Activated CD8-positive, alpha-beta T cell treated with anti-CD3 and anti-CD28 coated beads for 36 hours (primary cell): ENCODE measurements around the gene IQCK. TPM values are rescaled to one million over a fixed set of nuclear protein-coding genes. Genes with fewer than 3 reads are reported as not detected.

Experiments
- ATAC-seq: fragments of 200-7000 bp; cut with Tn5 transposase; one replicate; pipeline ENCODE4 v1.10.0; 2021; ENCODE audit warnings: mild to moderate bottlenecking, moderate library complexity
- CTCF ChIA-PET: fragments of 350-600 bp; sonication (Branson Sonifier 250); formaldehyde crosslinking; loops from one replicate; lab custom pipeline; 2021; ENCODE audit warnings: antibody characterized with exemption; lab: Charles Lee
- POLR2A ChIA-PET: fragments of 350-600 bp; sonication (Branson Sonifier 250); formaldehyde crosslinking; loops from one replicate; lab custom pipeline; 2021; ENCODE audit warnings: antibody characterized with exemption; lab: Charles Lee
- DNase-seq: peaks from one replicate; pipeline ENCODE4 v3.0.0-alpha.2; 2020
- H3K27ac Mint-ChIP-seq: one replicate; pipeline ENCODE4 v1.8.0; 2021; ENCODE audit warnings: mild to moderate bottlenecking, mixed read lengths
- H3K27me3 Mint-ChIP-seq: one replicate; pipeline ENCODE4 v1.8.0; 2021; ENCODE audit warnings: mixed read lengths
- H3K36me3 Mint-ChIP-seq: one replicate; pipeline ENCODE4 v1.8.0; 2021; ENCODE audit warnings: low read depth, mixed read lengths
- H3K4me1 Mint-ChIP-seq: one replicate; pipeline ENCODE4 v1.8.0; 2021; ENCODE audit warnings: low read depth, mixed read lengths
- H3K4me3 Mint-ChIP-seq: one replicate; pipeline ENCODE4 v1.8.0; 2021; ENCODE audit warnings: mild to moderate bottlenecking, moderate library complexity, mixed read lengths
- H3K9me3 Mint-ChIP-seq: one replicate; pipeline ENCODE4 v1.8.0; 2021; ENCODE audit warnings: mixed read lengths
- intact Hi-C: fragments of 100-400 bp; cut with micrococcal nuclease; formaldehyde crosslinking; loops from one replicate; pipeline ENCODE4 v1.10.0; 2022
- total RNA-seq, 2 experiments: library from RNA; stranded (reverse); gene quantifications; one replicate each; pipeline ENCODE4 v1.2.3, GENCODE V29; 2021
- TF ChIP-seq, protein P1 (sequence below): fragments of 200-600 bp; IDR thresholded peaks from one replicate; pipeline ENCODE4 v1.8.0; 2022; ENCODE audit warnings: antibody characterized with exemption, mild to moderate bottlenecking

Gene IQCK
- total RNA-seq, 2 experiments from 2014 or later: 1.7 to 3.5 TPM

DNA sequence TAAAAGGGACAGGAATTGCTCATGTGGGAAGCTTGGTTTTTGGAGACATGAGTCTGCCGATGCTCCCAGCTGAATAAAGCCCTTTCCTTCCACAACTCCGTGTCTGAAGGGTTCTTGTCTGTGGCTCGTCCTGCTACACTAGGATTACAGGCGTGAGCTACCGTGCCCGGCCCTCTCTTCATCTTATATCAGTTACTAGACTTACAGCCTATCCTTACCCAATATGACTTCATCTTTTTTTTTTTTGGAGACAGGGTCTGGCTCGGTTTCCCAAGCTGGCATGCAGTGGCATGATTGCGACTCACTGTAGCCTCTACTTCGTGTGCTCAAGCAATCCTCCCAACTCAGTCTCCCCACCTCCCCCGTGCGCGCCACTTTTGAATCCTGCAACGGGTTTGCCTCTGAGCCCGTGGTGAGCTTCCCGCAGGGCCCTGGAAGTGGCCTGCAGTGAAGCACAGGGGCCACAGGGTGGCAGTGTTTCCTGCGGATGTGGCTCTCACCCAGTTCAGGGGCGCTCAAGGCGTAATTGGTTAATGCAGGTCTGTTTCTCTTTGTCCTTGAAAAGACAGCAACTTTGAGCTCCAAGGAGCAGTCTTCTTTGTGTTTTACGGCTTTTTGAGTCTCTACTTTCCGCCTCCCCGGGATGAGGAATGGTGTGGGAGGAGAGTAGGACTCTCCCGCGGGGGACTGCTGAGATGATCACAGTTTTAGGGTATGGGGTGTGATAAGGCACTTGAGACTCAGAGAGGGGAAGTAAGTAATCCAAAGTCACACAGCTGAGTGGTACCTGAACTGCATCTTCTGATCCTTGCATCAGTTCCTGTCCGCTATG is 189.3 kb downstream of the IQCK start:
- no peak overlapping the region for H3K27ac Mint-ChIP-seq

More for the DNA sequence above, 189.3 kb downstream of the IQCK start:
- H3K9me3 Mint-ChIP-seq: no peaks in the 10 kb centered on the region
- H3K4me3 Mint-ChIP-seq: peak overlapping the region; percentile 46
- H3K27me3 Mint-ChIP-seq: peaks cover 15% of the 10 kb centered on the region
- no peaks in the 10 kb centered on the region for H3K36me3 Mint-ChIP-seq
- ATAC-seq: peak; percentile 100
- intact Hi-C loops: loop anchor here (5.0 kb wide), 2 partner anchors 395 to 475 kb away; no protein-coding TSS in a partner anchor
- TF ChIP-seq, protein P1, sequence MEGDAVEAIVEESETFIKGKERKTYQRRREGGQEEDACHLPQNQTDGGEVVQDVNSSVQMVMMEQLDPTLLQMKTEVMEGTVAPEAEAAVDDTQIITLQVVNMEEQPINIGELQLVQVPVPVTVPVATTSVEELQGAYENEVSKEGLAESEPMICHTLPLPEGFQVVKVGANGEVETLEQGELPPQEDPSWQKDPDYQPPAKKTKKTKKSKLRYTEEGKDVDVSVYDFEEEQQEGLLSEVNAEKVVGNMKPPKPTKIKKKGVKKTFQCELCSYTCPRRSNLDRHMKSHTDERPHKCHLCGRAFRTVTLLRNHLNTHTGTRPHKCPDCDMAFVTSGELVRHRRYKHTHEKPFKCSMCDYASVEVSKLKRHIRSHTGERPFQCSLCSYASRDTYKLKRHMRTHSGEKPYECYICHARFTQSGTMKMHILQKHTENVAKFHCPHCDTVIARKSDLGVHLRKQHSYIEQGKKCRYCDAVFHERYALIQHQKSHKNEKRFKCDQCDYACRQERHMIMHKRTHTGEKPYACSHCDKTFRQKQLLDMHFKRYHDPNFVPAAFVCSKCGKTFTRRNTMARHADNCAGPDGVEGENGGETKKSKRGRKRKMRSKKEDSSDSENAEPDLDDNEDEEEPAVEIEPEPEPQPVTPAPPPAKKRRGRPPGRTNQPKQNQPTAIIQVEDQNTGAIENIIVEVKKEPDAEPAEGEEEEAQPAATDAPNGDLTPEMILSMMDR: peak; percentile 97
- CTCF ChIA-PET: interaction anchor here (0.6 to 4.6 kb wide), 57 partner anchors 9 to 831 kb away, joined by 3 to 106 read pairs (median 3); partner anchors contain the start of genes CCP110 and VPS35L
- peak; percentile 79 for DNase-seq
- POLR2A ChIA-PET: interaction anchor here (1.1 kb wide), 1 partner anchor 9 kb away, joined by 3 read pairs; no protein-coding TSS in a partner anchor
- H3K4me1 Mint-ChIP-seq: peaks cover 11% of the 10 kb centered on the region

Other genes starting within 250 kb of the IQCK start
- gene GDE1, start 196.2 kb upstream of the IQCK start, total RNA-seq: 10 to 100 TPM; 20.0 TPM
- 10 to 100 TPM; 24.2 to 25.8 TPM for gene CCP110, start 194.3 kb upstream of the IQCK start, total RNA-seq
- 10 to 100 TPM; 32.1 to 34.8 TPM for gene VPS35L, start 162.6 kb upstream of the IQCK start, total RNA-seq
- gene KNOP1, start within 50 bp of the IQCK start, total RNA-seq: 10 to 100 TPM; 27.8 to 28.6 TPM
- gene GPRC5B, start 166.6 kb downstream of the IQCK start, total RNA-seq: not detected